ENCODE data around the gene MIX23.
A peak's percentile ranks its signal among the peaks of the same experiment; 100 is the strongest.

Gene MIX23

GRCh38 chr3:122362026-122362425 is 21.0 kb downstream of the MIX23 start:
- DNase-seq (ENCODE audit: extremely low read depth, low read depth), result no peak
- no peak for TF ChIP-seq CTCF (IDR thresholded peaks at IDR 0.05; ENCODE audit: low read depth, low read length)

- no peak for DNase-seq (ENCODE audit: extremely low read depth, low read depth)
- TF ChIP-seq CTCF (IDR thresholded peaks at IDR 0.05; ENCODE audit: low read depth, low read length), result no peak
Observed at GRCh38 chr3:122358703-122359032, 24.4 kb downstream of the MIX23 start.

GRCh38 chr3:122357828-122358702 is 25.0 kb downstream of the MIX23 start:
- no peak for TF ChIP-seq CTCF (IDR thresholded peaks at IDR 0.05; ENCODE audit: low read depth, low read length)
- no peak for DNase-seq (ENCODE audit: extremely low read depth, low read depth)

- DNase-seq (ENCODE audit: extremely low read depth, low read depth), result no peak
- TF ChIP-seq CTCF (IDR thresholded peaks at IDR 0.05; ENCODE audit: low read depth, low read length), result peak; percentile 26
Observed at GRCh38 chr3:122356402-122356801, 26.6 kb downstream of the MIX23 start.

GRCh38 chr3:122355612-122356011 is 27.4 kb downstream of the MIX23 start:
- DNase-seq (ENCODE audit: extremely low read depth, low read depth), result no peak
- TF ChIP-seq CTCF (IDR thresholded peaks at IDR 0.05; ENCODE audit: low read depth, low read length), result no peak

- TF ChIP-seq CTCF (IDR thresholded peaks at IDR 0.05; ENCODE audit: low read depth, low read length), result no peak
- DNase-seq (ENCODE audit: extremely low read depth, low read depth), result no peak
Observed at GRCh38 chr3:122353893-122354401, 29.1 kb downstream of the MIX23 start.

GRCh38 chr3:122353215-122353614 is 29.8 kb downstream of the MIX23 start:
- no peak for TF ChIP-seq CTCF (IDR thresholded peaks at IDR 0.05; ENCODE audit: low read depth, low read length)

More at GRCh38 chr3:122353215-122353614, 29.8 kb downstream of the MIX23 start:
- DNase-seq (ENCODE audit: extremely low read depth, low read depth), result no peak

All from AG09319 (cell line).